ENCODE data around the gene NARS2.

GRCh38 chr11:78595436-78596130 lies 20.9 kb upstream of the NARS2 start:
- TF ChIP-seq, protein P1, sequence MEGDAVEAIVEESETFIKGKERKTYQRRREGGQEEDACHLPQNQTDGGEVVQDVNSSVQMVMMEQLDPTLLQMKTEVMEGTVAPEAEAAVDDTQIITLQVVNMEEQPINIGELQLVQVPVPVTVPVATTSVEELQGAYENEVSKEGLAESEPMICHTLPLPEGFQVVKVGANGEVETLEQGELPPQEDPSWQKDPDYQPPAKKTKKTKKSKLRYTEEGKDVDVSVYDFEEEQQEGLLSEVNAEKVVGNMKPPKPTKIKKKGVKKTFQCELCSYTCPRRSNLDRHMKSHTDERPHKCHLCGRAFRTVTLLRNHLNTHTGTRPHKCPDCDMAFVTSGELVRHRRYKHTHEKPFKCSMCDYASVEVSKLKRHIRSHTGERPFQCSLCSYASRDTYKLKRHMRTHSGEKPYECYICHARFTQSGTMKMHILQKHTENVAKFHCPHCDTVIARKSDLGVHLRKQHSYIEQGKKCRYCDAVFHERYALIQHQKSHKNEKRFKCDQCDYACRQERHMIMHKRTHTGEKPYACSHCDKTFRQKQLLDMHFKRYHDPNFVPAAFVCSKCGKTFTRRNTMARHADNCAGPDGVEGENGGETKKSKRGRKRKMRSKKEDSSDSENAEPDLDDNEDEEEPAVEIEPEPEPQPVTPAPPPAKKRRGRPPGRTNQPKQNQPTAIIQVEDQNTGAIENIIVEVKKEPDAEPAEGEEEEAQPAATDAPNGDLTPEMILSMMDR (IDR thresholded peaks at IDR 0.05): no peak
- no peak for TF ChIP-seq EZH2 (IDR thresholded peaks at IDR 0.05; ENCODE audit: borderline replicate concordance, insufficient read depth, low read depth, low read length, poor library complexity, severe bottlenecking)

Data from B cell (primary cell).